Keratinocyte (primary cell): ENCODE measurements around the gene SESN2.

ENCODE experiments used
- EZH2 ChIP-seq: IDR thresholded peaks from one replicate; pipeline ENCODE4 v1.6.1; 2012; ENCODE audit warnings: inconsistent platforms, mild to moderate bottlenecking, low read length, moderate library complexity
- TF ChIP-seq, protein P1 (sequence below), 3 experiments: IDR thresholded peaks in 1 of 3; conservative IDR thresholded peaks in 1 of 3; optimal IDR thresholded peaks in 1 of 3; 2 replicates in 2 of 3; 3 replicates in 1 of 3; pipeline versions ENCODE3 to v1.5.1; 2011; ENCODE audit warnings: low read length in 3 of 3, mild to moderate bottlenecking in 3 of 3, moderate library complexity in 2 of 3, control low read depth in 1 of 3, inconsistent platforms in 1 of 3; ENCODE audit not compliant: insufficient read depth in 2 of 3; ENCODE audit errors: extremely low read depth in 1 of 3

DNA sequence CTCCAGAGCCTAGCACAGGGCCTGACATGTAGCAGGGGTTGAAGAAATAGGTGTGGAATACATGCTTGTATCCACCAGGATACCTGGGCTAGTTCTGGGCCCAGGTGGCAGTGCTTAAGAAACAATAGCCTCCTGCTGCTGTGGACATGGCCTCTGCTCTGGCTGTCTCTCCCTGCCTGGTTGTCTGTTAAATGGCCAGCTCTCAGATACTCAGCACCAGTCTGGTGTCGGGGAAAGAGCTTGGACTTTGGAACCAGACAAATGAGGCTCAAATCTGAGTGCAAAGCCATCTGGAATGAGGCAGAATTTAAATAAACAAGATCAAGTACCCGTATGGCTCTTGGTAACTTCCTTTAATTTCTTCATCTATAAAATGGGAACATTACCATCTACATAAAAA lies 31.5 kb downstream of the SESN2 start:
- TF ChIP-seq, protein P1, sequence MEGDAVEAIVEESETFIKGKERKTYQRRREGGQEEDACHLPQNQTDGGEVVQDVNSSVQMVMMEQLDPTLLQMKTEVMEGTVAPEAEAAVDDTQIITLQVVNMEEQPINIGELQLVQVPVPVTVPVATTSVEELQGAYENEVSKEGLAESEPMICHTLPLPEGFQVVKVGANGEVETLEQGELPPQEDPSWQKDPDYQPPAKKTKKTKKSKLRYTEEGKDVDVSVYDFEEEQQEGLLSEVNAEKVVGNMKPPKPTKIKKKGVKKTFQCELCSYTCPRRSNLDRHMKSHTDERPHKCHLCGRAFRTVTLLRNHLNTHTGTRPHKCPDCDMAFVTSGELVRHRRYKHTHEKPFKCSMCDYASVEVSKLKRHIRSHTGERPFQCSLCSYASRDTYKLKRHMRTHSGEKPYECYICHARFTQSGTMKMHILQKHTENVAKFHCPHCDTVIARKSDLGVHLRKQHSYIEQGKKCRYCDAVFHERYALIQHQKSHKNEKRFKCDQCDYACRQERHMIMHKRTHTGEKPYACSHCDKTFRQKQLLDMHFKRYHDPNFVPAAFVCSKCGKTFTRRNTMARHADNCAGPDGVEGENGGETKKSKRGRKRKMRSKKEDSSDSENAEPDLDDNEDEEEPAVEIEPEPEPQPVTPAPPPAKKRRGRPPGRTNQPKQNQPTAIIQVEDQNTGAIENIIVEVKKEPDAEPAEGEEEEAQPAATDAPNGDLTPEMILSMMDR (optimal IDR thresholded peaks at IDR 0.05 in 1 of 3, IDR thresholded peaks at IDR 0.05 in 1 of 3, conservative IDR thresholded peaks at IDR 0.05 in 1 of 3; ENCODE audit: extremely low read depth in 1 of 3, insufficient read depth in 2 of 3, low read length in 3 of 3): no peak
- no peak for TF ChIP-seq EZH2
